GM12801 (cell line): Measurements from ENCODE around the gene TNP2.

ENCODE experiments used
- CTCF ChIP-seq: IDR thresholded peaks from one replicate; pipeline ENCODE4 v1.5.1; 2011; ENCODE audit warnings: control low read depth; ENCODE audit not compliant: insufficient read length; ENCODE audit errors: extremely low read depth

The TNP2 gene

GRCh38 chr16:11250091-11250785 lies 18.9 kb downstream of the TNP2 start:
- TF ChIP-seq CTCF = no peak

GRCh38 chr16:11249233-11250061 lies 19.7 kb downstream of the TNP2 start:
- no peak for TF ChIP-seq CTCF

- no peak for TF ChIP-seq CTCF
These were observed 21.0 kb downstream of the TNP2 start for GRCh38 chr16:11248133-11248532.

GRCh38 chr16:11245988-11246387 lies 23.1 kb downstream of the TNP2 start:
- no peak for TF ChIP-seq CTCF

GRCh38 chr16:11245222-11245737 lies 23.8 kb downstream of the TNP2 start:
- no peak for TF ChIP-seq CTCF

GRCh38 chr16:11242658-11243057 lies 26.5 kb downstream of the TNP2 start:
- no peak for TF ChIP-seq CTCF

GRCh38 chr16:11241480-11242204 lies 27.5 kb downstream of the TNP2 start:
- no peak for TF ChIP-seq CTCF
